Mesenchymal stem cell (in vitro differentiated cells and primary cell): ENCODE results near the gene COP1.
"Not testable (repeated sequence)": the region's sequence is repeated elsewhere in the genome, so short reads cannot be mapped to it uniquely, and the experiment has no call there.

ENCODE experiments used
- DNase-seq: peaks from one replicate; pipeline ENCODE4 v3.0.0-alpha.2; 2013
- H2AFZ ChIP-seq: one replicate; pipeline ENCODE4 v1.6.1; 2013; ENCODE audit warnings: low read depth, mild to moderate bottlenecking, control low read depth, inconsistent platforms, low read length, moderate library complexity
- H2AK5ac ChIP-seq: 2 replicates; pipeline ENCODE4 v1.6.1; 2013; ENCODE audit warnings: low read length, moderate library complexity, mild to moderate bottlenecking, inconsistent platforms; ENCODE audit not compliant: severe bottlenecking
- H2BK120ac ChIP-seq: one replicate; pipeline ENCODE4 v1.6.1; 2013; ENCODE audit warnings: low read depth, mild to moderate bottlenecking, inconsistent platforms, low read length, moderate library complexity
- H2BK12ac ChIP-seq, 2 experiments: one replicate each; pipeline ENCODE4 v1.6.1; 2013; ENCODE audit warnings: inconsistent platforms in 2 of 2, low read length in 2 of 2, mild to moderate bottlenecking in 2 of 2, moderate library complexity in 2 of 2, control low read depth in 1 of 2
- H2BK15ac ChIP-seq: one replicate; pipeline ENCODE4 v1.6.1; 2013; ENCODE audit warnings: mild to moderate bottlenecking, low read depth, inconsistent platforms; ENCODE audit not compliant: poor library complexity, severe bottlenecking
- H2BK5ac ChIP-seq: 2 replicates; pipeline ENCODE4 v1.6.1; 2013; ENCODE audit warnings: low read depth, mild to moderate bottlenecking, low read length, control low read depth, inconsistent platforms; ENCODE audit not compliant: poor library complexity, severe bottlenecking
- H3K14ac ChIP-seq, 2 experiments: one replicate each; pipeline ENCODE4 v1.6.1; 2013; ENCODE audit warnings: inconsistent platforms in 2 of 2, low read length in 2 of 2, control low read depth in 1 of 2, mild to moderate bottlenecking in 1 of 2, moderate library complexity in 1 of 2
- H3K18ac ChIP-seq, 2 experiments: one replicate each; pipeline ENCODE4 v1.6.1; 2013; ENCODE audit warnings: inconsistent platforms in 2 of 2, low read length in 2 of 2, control low read depth in 1 of 2, low read depth in 1 of 2, mild to moderate bottlenecking in 1 of 2
- H3K23ac ChIP-seq, 2 experiments: one replicate each; pipeline ENCODE4 v1.6.1; 2013; ENCODE audit warnings: inconsistent platforms in 2 of 2, low read length in 2 of 2, mild to moderate bottlenecking in 2 of 2, moderate library complexity in 2 of 2, control low read depth in 1 of 2
- H3K27ac ChIP-seq: 2 replicates; pipeline ENCODE4 v1.5.1; 2013; ENCODE audit warnings: mild to moderate bottlenecking, moderate library complexity, low read length, control low read depth, inconsistent platforms; ENCODE audit not compliant: poor library complexity, severe bottlenecking
- H3K27me3 ChIP-seq, 2 experiments: 2 replicates each; pipeline versions ENCODE4 v1.6.1 to v1.7.0; 2013; ENCODE audit warnings: low read length in 2 of 2, mild to moderate bottlenecking in 2 of 2, moderate library complexity in 2 of 2, control low read depth in 1 of 2, inconsistent platforms in 1 of 2; ENCODE audit not compliant: control insufficient read depth in 1 of 2, insufficient read depth in 1 of 2
- H3K36me3 ChIP-seq, 2 experiments: 2 replicates each; pipeline versions ENCODE4 v1.6.1 to v1.7.0; 2013; ENCODE audit warnings: low read length in 2 of 2, control low read depth in 1 of 2, inconsistent platforms in 1 of 2, low read depth in 1 of 2, mild to moderate bottlenecking in 1 of 2; ENCODE audit not compliant: insufficient read depth in 2 of 2, control insufficient read depth in 1 of 2
- H3K4ac ChIP-seq, 2 experiments: one replicate each; pipeline ENCODE4 v1.6.1; 2013; ENCODE audit warnings: inconsistent platforms in 2 of 2, low read length in 2 of 2, mild to moderate bottlenecking in 2 of 2, moderate library complexity in 2 of 2, control low read depth in 1 of 2, low read depth in 1 of 2
- H3K4me1 ChIP-seq: 2 replicates; pipeline ENCODE4 v1.6.1; 2013; ENCODE audit warnings: low read depth, low read length, control low read depth; ENCODE audit not compliant: control insufficient read depth, insufficient read depth
- H3K4me2 ChIP-seq: 2 replicates; pipeline ENCODE4 v1.6.1; 2013; ENCODE audit warnings: low read length, mild to moderate bottlenecking, inconsistent platforms; ENCODE audit not compliant: poor library complexity, severe bottlenecking
- H3K4me3 ChIP-seq, 2 experiments: 2 replicates each; pipeline versions ENCODE4 v1.5.1 to v1.7.0; 2013; ENCODE audit warnings: low read length in 2 of 2, mild to moderate bottlenecking in 2 of 2, control low read depth in 1 of 2, low read depth in 1 of 2; ENCODE audit not compliant: insufficient read depth in 1 of 2
- H3K79me1 ChIP-seq: replicated peaks from 2 replicates; pipeline ENCODE4 v1.6.1; 2013; ENCODE audit warnings: mild to moderate bottlenecking, control low read depth, low read length, inconsistent platforms; ENCODE audit not compliant: poor library complexity, severe bottlenecking
- H3K9ac ChIP-seq: 2 replicates; pipeline ENCODE4 v1.7.0; 2013; ENCODE audit warnings: mild to moderate bottlenecking, low read length, moderate library complexity
- H3K9me3 ChIP-seq: 2 replicates; pipeline ENCODE4 v1.7.0; 2013; ENCODE audit warnings: mild to moderate bottlenecking, low read length; ENCODE audit not compliant: control insufficient read depth
- H4K8ac ChIP-seq: one replicate; pipeline ENCODE4 v1.6.1; 2013; ENCODE audit warnings: inconsistent platforms, mild to moderate bottlenecking, low read length, moderate library complexity
- H4K91ac ChIP-seq: one replicate; pipeline ENCODE4 v1.6.1; 2013; ENCODE audit warnings: mild to moderate bottlenecking, low read length, inconsistent platforms
- WGBS: methylation state at CpG from one replicate; pipeline ENCODE4 v1.1.7; 2013; ENCODE audit warnings: mixed read lengths; 5-methylcytosine and 5-hydroxymethylcytosine counted together

The COP1 gene

DNA sequence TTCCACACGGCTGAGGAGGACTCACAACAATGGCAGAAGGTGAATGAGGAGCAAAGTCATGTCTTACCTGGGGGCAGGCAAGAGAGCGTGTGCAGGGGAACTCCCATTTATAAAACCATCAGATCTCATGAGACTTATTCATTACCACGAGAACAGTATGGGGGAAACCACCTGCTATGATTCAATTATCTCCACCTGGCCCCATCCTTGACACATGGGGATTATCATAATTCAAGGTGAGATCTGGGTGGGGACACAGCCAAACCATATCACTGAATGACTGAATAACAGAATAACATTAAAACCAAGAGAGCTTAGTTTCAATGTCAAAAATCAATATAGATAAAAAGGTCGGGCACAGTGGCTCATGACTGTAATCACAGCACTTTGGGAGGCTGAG is 179.2 kb downstream of the COP1 start:
- H3K4me3 ChIP-seq, H3K9ac ChIP-seq, H3K4ac ChIP-seq, H3K4me2 ChIP-seq, H3K27ac ChIP-seq, H2BK5ac ChIP-seq, H2AK5ac ChIP-seq, H3K14ac ChIP-seq, H2BK15ac ChIP-seq, H2AFZ ChIP-seq, H3K79me1 ChIP-seq, H3K27me3 ChIP-seq, H2BK12ac ChIP-seq, H3K4me1 ChIP-seq, H2BK120ac ChIP-seq, DNase-seq, H3K23ac ChIP-seq, H4K91ac ChIP-seq, H3K9me3 ChIP-seq, H4K8ac ChIP-seq, H3K18ac ChIP-seq: not testable (repeated sequence)
- 93% methylated on average over 2 of the region's 4 CpGs for WGBS
- H3K36me3 ChIP-seq = peaks cover 0 to 38% of the 10 kb centered on the region in 2 experiments

DNA sequence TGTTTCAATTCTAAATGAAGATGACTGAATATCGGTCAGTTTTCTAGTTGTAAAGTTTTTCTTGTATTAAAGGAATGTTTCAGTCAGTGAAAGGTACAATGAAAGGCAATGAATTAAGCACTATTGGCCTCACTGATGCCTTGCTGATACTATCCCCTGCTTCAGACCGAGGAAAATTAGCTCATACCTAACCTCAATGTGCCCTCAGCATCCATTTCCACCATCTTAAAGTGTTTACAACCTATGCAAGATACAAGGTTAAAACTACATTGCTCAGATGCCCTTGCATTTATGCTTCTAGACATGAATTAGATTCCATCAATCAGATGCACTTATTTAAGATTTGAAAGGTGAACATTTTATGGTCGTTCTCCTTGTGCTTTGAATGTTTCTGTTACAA is 184.5 kb downstream of the COP1 start:
- Histone ChIP-seq H3K9ac (no peak overlapping the region), H3K4me1 (no peaks in the 10 kb centered on the region), H3K23ac (no peak overlapping the region), H4K91ac (no peak overlapping the region), H2AK5ac (no peak overlapping the region), H3K4me3 (no peak overlapping the region), H2BK12ac (no peak overlapping the region), H2BK120ac (no peak overlapping the region), H3K9me3 (no peaks in the 10 kb centered on the region), H3K4ac (no peak overlapping the region), H3K36me3 (peaks cover 9 to 53% of the 10 kb centered on the region in 2 experiments), H4K8ac (no peak overlapping the region), H3K79me1 (peaks cover 7% of the 10 kb centered on the region), H3K4me2 (no peak overlapping the region), H3K18ac (no peak overlapping the region), H3K27me3 (no peaks in the 10 kb centered on the region), H2AFZ (no peak overlapping the region), H3K27ac (no peak overlapping the region), H2BK5ac (no peak overlapping the region), H2BK15ac (no peak overlapping the region), H3K14ac (no peak overlapping the region)
- 94% methylated on average over 3 of the region's 3 CpGs for WGBS
- DNase-seq = no peak

DNA sequence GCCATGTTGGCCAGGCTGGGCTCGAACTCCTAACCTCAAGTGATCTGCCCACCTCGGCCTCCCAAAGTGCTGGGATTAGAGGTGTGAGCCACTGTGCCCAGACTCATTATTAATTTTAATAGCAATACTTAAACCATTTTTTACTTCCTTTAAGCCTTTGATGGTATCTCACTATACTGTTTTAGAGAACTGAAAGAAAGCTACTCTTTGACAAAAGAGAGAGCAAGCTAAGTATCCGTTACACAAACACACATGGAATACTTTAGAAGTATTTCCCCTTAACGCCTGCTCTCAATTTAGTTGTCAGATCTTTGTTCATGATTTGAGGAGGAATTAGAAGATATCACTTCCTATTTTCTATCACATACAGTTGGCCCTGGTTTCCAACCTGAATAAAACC is 189.4 kb downstream of the COP1 start:
- H3K9me3 ChIP-seq = no peaks in the 10 kb centered on the region
- H3K18ac ChIP-seq = no peak overlapping the region
- no peak overlapping the region for H2BK15ac ChIP-seq
- H3K23ac ChIP-seq = no peak overlapping the region
- no peak overlapping the region for H3K4me3 ChIP-seq
- H3K4ac ChIP-seq = no peak overlapping the region
- no peaks in the 10 kb centered on the region for H3K4me1 ChIP-seq
- H3K79me1 ChIP-seq = peaks cover 7% of the 10 kb centered on the region
- no peak overlapping the region for H2BK12ac ChIP-seq
- H3K27me3 ChIP-seq = no peaks in the 10 kb centered on the region
- no peak overlapping the region for H4K91ac ChIP-seq
- no peak for DNase-seq
- H3K14ac ChIP-seq = no peak overlapping the region
- WGBS = no CpG with 5 or more reads among the region's 4 CpGs
- H3K4me2 ChIP-seq = no peak overlapping the region
- peaks cover 9 to 48% of the 10 kb centered on the region in 2 experiments for H3K36me3 ChIP-seq
- no peak overlapping the region for H4K8ac ChIP-seq
- no peak overlapping the region for H3K27ac ChIP-seq
- H2BK5ac ChIP-seq = no peak overlapping the region
- no peak overlapping the region for H2AK5ac ChIP-seq
- no peak overlapping the region for H2AFZ ChIP-seq
- no peak overlapping the region for H2BK120ac ChIP-seq
- H3K9ac ChIP-seq = no peak overlapping the region

DNA sequence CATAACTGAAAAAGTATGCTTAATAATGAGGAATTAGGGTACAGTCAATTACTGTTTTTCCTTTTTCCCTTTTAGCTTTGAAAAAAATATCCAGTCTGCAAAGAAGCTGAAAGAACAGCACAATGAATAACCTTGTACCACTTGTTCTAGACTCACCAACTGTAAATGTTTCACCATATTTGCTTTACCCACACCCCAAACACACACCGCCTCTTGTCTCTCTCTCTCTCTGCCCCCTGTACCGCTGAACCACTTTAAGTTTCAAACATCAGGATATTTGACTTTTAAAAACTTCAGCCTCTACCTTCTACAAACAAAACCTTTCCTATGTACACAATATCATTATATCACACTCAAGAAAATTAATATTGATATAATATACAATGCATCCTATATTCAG is 197.1 kb downstream of the COP1 start:
- peaks cover 7 to 54% of the 10 kb centered on the region in 2 experiments for H3K36me3 ChIP-seq
- no peak overlapping the region for H3K9ac ChIP-seq
- WGBS = 96% methylated on average over 2 of the region's 2 CpGs
- no peak overlapping the region for H2BK12ac ChIP-seq
- H3K27ac ChIP-seq = no peak overlapping the region
- H3K18ac ChIP-seq = no peak overlapping the region
- no peak overlapping the region for H2BK15ac ChIP-seq
- no peak for DNase-seq
- no peak overlapping the region for H2BK120ac ChIP-seq
- no peak overlapping the region for H3K4me2 ChIP-seq
- no peak overlapping the region for H3K4ac ChIP-seq
- H3K23ac ChIP-seq = no peak overlapping the region
- H2AK5ac ChIP-seq = no peak overlapping the region
- no peak overlapping the region for H4K91ac ChIP-seq
- no peak overlapping the region for H2BK5ac ChIP-seq
- no peaks in the 10 kb centered on the region for H3K27me3 ChIP-seq
- peaks cover 3% of the 10 kb centered on the region for H3K9me3 ChIP-seq
- no peak overlapping the region for H4K8ac ChIP-seq
- H2AFZ ChIP-seq = no peak overlapping the region
- H3K4me3 ChIP-seq = no peak overlapping the region
- no peak overlapping the region for H3K14ac ChIP-seq
- H3K79me1 ChIP-seq = peaks cover 3% of the 10 kb centered on the region
- no peaks in the 10 kb centered on the region for H3K4me1 ChIP-seq
